ENCODE measurements around the gene ALOX15B. TPM values are rescaled to one million over a fixed set of nuclear protein-coding genes. Genes with fewer than 3 reads are reported as not detected.
"Not testable (repeated sequence)": the region's sequence is repeated elsewhere in the genome, so short reads cannot be mapped to it uniquely, and the experiment has no call there.

Gene ALOX15B
- total RNA-seq, 2 donors from 2014 or later = 0.55 to 2.5 TPM

DNA sequence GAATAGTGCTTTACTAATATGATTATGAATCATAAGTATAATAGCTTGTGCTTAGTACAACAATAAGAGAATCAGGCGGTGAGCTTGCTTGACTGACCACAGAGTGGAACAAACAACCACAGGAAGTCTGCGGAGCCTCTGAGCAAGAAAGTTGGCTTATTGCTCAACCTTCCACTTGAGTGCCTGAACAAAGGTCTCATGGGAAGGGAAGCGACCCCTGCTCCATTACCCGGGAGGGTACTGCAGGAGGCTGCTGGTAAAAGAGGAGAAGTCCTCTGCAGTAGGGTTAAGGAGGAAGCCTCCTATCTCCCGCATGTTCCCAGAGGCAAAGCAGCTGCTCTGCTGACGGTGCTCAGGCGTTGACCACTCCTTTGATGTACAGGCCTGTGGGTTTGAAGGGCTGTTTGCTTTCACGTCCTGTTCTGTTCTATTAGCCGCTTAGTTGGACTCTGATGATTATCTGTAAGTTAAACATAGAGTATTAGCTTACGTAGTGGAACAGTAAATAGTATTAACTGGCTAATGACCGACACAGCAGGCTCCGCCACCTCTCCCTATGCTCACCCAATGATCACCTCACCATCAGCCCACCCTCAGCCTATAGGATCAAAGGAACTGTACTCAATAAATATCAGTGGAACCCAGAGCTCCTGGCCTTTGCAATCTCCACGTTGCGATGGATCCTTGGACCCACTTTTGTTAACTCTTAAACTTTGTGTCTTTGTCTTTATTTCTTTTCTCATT lies 17.5 kb downstream of the ALOX15B start:
- intact Hi-C loops (cut with DNase I, micrococcal nuclease) = no loop called here
- DNase-seq (peak in 1 of 2 donors; percentile 55), ATAC-seq (peak; percentile 20)

DNA sequence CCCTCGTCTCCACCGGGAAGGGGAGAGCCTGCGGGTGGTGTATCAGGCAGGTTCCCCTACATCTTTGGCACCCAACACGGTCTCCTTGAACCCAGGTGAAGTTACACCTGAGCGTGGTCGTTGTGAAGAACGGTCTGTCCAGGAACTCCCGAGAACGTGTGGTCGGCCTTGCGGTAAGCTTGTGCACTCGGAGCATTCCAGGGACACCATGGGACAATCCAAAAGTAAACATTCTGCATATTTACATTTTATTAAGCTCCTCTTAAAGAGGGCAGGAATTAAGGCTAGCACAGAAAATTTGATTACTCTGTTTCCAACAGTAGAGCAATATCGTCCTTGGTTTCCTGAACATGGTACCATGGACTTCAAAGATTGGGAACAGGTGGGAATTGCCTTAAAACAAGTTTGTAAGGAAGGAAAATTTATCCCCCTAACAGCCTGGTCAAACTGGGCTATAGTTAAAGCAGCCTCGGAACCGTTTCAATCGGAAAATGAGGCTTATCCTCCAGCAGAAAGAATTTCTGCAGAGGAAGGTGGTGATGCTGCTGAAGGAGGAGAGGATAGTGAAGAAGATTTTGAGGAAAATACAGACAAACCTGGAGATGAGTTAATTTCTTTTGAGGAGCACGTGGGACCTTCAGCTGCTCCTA lies 18.2 kb downstream of the ALOX15B start:
- ATAC-seq = no peak
- peak in 1 of 2 donors; percentile 24 for DNase-seq
- intact Hi-C loops (cut with DNase I, micrococcal nuclease) = no loop called here

DNA sequence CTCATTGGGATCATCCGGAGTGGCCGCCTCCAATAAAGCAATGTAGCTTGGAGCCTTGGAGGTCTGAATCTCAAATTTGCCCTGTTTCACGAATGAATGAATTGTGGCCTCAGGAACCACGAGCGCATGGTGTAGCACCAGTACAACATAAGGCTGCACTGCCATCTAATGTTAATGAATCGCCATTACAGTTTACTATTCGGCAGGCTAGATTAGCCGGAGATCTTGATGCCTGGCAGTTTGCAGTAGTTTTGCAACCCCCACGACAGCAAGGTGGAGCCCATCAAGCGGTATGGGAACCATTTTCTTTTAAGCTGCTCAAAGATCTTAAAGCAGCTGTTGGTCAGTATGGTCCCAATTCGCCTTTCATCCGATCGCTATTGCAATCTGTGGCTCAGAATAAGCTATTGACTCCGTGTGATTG lies 18.8 kb downstream of the ALOX15B start:
- intact Hi-C loops (cut with DNase I, micrococcal nuclease) = no loop called here
- DNase-seq (peak in 1 of 2 donors; percentile 21), ATAC-seq (peak; percentile 66)

DNA sequence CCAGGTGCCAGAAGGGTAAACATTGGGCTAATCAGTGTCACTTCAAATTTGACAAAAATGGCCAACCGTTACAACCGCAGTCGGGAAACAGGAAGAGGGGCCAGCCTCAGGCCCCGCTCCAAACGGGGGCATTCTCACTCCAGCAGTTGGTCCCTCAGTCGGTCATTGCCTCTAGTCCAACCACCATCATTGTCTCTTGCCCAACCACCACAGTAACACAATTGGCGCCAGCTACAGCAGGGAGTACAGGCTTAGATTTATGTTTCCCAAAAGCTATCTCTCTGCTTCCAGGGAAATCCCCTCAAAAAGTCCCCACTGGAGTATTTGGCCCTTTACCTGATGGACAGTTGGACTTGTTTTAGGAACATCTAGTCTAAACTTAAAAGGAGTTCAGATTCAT lies 20.3 kb downstream of the ALOX15B start:
- DNase-seq = peak in 1 of 2 donors; percentile 18
- ATAC-seq = no peak
- intact Hi-C loops (cut with DNase I, micrococcal nuclease) = no loop called here

DNA sequence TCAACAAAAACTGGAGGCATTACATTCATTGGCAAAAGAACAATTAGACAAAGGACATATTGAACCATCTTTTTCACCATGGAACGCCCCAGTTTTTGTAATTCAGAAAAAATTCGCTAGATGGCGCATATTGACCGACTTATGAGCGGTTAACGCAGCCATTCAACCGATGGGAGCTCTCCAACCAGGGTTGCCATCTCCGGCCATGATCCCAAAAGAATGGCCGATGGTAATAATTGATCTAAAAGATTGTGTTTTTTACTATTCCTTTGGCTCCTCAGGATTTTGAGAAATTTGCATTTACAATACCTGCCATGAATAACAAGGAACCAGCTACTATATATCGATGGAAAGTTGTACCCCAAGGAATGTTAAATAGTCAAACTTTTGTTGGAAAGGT lies 21.4 kb downstream of the ALOX15B start:
- ATAC-seq = peak; percentile 55
- intact Hi-C loops (cut with DNase I, micrococcal nuclease) = no loop called here

DNA sequence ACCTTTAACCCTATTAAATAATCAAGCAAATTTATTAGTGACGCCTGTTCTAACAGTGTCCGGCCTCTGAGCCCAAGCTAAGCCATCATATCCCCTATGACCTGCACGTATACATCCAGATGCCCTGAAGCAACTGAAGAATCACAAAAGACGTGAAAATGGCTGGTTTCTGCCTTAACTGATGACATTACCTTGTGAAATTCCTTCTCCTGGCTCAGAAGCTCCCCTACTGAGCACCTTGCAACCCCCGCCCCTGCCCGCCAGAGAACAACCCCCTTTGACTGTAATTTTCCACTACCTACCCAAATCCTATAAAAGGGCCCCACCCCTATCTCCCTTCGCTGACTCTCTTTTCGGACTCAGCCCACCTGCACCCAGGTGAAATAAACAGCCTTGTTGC lies 23.0 kb downstream of the ALOX15B start:
- intact Hi-C loops (cut with DNase I, micrococcal nuclease); ATAC-seq; DNase-seq: not testable (repeated sequence)

More for the DNA sequence above, 21.4 kb downstream of the ALOX15B start:
- peak in 1 of 2 donors; percentile 55 for DNase-seq

DNA sequence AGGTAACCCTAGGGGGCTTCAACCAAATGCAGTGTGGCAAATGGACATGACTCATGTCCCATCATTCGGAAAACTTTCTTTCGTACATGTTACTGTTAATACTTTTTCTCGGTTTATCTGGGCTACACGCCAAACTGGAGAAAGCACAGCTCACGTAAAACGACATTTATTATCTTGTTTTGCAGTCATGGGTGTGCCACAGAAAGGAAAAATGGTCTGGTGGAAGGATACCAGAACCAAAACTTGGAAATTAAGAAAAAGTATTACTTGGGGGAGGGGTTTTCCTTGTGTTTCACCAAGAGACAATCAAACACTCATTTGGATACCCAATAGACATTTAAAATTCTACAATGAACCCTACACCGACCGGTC lies 23.6 kb downstream of the ALOX15B start:
- intact Hi-C loops (cut with DNase I, micrococcal nuclease) = no loop called here
- DNase-seq (no peak), ATAC-seq (peak; percentile 61)

DNA sequence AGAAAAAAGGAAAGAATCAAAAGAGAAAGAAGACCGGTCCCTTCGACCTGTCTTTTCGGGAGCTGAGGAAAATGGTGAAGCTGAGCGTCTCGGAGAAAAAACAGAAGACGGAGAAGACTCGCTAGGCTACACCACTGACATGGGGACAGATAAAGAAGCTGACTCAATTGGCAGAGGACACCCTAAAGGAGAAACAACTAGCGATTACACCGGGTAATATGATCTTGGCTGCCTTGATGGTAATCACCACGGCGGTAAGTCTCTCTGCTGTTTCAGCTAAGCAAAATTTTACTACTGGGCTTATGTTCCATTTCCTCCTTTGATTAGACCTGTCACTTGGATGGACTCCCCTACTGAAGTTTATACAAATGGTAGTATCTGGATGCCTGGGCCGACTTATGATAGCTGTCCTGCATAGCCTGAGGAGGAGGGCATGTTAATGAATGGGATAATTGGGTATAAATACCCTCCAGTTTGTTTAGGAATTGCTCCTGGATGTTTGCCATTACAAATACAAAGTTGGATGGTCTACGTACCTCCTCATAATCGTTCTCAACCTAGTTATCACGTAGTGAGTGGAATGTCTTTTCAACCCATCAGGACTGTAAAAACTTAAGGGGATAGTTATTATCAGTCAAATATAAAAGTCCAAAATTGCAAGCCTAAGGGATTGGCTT lies 24.1 kb downstream of the ALOX15B start:
- intact Hi-C loops (cut with DNase I, micrococcal nuclease) = no loop called here
- ATAC-seq (peak; percentile 65), DNase-seq (no peak)

DNA sequence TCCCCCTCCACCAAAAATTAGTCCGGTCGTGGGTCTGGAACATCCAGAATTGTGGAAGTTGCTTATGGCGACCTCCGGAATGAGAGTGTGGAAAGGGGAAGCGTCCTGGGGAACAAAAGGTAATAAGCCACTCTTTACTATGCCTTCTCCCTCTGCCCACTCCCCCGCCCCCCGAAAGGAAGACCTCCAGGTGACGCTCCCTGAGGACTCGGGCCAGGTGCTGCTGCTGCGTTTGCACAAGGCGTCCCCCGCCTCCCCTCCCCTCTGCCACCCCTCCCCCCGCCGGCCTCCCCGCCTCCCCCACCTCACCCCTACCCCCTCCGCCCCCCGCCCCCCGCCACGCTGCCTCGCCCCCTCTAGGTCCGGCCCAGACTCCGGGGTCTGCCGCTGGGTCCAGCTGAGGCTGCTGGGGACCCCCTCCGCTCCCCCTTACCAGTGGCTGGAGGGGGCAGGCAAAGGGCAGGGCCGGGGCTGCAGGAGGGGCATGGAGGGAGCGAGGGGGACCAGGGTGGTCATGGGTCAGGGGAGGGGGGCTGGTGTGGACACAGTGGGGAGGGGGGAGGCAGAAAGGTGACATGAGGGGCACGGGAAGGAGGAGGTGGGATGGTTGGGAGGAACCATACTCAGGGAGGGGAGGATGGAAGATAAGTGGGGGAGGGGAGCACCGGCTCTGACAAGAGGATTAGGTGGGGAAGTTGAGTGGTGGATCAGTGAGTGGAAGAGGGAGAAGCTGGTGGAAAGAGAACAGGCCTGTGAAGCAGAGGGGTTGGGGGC lies 25.1 kb downstream of the ALOX15B start:
- DNase-seq = no peak

DNA sequence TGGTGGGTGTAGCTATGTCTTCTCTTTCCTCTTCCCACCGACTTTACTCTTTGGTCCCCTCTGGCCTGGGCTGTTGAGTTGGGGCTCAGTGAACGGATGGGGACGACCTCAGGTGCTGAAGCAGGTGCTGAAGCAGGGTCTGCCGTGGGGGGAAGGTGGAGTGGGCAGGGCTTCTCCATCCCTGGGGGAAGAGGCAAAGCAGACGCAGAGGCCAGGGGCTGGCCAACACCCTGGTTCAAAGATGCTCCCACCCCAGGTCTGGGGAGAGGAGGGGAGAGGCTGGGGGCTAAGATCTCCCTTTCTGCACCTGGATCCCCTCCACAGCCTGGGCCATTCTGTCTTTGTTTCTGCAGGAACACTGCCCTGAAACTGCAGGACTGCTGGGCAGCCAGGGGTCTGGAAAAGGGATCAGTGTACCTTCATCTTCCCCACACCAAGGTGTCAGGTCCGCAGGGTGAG lies 25.7 kb downstream of the ALOX15B start:
- DNase-seq (no peak), ATAC-seq (no peak)
- intact Hi-C loops (cut with DNase I, micrococcal nuclease) = no loop called here

More for the DNA sequence above, 25.1 kb downstream of the ALOX15B start:
- intact Hi-C loops (cut with DNase I, micrococcal nuclease) = no loop called here
- no peak for ATAC-seq

DNA sequence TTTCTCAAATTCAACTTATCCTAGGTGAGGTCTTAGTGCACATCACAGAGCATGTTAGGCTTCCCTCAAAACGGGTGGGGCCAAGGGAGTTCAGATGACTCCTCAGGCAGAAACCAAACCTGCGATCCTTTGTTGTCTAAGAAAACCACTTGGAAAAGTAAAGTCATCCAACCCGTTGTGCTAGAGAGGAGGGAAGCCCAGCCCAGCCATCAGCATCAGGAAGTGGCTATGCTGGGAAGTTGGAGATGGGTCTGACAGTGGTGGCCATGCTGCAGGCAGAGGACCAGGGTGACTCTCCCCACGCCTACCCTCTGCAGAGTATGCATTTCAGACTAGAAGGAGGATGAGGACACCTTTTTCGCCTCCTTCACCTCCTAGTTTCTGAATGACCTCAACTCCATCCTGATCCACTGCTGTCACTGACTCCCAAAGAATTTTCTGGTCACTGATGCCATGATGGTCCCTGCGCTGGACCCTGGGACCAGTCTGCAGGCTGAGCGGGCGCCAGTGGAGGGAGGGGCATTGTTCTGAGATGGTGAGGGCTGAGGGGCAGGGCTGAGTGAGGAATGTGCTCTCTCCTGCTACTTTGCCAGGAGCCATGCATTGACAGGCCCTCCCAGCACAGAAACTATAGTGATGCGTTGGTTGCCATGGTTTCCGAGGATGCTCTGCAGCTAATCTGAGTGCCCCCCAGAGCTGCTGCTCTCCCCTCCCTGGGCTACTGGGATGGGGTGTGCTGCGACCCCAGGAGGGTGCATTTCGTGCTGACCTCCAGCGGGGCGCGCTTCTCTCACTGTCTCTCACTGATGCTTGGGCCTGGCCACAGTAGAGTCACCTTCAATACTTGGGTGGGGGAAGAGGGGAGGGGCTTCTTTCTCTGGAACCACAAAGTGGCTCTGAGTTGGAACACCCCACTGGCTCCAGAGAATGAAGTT lies 28.2 kb downstream of the ALOX15B start:
- DNase-seq (no peak), ATAC-seq (no peak)
- intact Hi-C loops (cut with DNase I, micrococcal nuclease) = no loop called here

DNA sequence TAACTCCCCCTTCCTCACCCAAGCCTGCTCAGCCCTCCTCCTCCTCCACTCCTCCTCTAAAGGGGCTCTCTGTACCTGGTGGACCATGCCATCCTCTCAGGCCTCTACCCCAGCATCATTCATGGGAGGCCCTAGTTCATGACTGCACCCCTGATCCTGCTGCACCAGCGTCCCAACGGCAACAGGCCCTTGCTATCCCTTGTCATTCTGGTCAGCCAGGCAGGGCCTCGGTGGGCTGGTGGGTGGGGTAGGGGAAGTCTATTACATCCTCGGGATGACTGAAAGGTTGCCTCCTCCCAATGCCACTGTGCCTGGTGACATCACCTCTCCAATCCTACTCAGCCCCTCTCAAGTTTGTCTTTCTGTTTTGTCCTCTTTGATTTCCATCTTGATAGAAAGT lies 28.9 kb downstream of the ALOX15B start:
- DNase-seq (no peak), ATAC-seq (no peak)
- intact Hi-C loops (cut with DNase I, micrococcal nuclease) = no loop called here

DNA sequence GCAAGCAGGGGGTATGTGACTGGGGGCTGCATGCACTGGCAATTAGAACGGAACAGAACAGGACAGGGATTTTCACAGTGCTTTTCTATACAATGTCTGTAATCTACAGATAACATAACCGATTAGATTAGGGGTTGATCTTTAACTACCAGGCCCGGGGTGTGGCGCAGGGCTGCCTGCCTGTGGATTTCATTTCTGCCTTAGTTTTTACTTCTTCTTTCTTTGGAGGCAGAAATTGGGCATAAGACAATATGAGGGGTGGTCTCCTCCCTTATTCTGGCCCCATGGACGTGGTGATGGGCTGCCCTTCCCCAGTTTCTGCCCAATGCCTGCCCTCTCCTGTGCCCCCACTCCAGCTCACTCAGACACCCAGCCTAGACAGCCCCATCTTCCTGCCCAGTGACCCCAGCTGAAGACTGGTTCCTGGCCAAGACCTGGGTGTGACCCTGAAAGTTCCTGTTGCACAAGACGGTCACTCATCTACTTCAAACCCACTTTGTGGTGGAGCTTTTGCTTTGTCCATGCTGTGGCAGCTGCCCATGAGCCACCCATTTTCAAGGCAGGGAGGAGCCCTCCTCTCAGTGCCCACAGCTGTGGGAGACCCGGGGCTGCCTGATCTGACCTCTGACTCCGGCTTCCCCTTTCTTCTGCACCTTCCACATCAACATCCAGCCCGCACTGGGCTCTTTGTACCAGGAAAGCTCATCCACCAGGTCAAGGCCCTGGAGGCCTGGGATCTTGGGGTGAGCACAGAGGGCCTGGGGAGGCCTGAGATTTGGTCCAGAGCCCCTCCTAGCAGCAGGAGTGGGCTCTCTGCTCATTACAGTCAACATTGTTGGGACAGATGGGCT lies 30.1 kb downstream of the ALOX15B start:
- DNase-seq (peak; percentile 69 to 77), ATAC-seq (peak; percentile 64)
- intact Hi-C loops (cut with DNase I, micrococcal nuclease) = no loop called here

DNA sequence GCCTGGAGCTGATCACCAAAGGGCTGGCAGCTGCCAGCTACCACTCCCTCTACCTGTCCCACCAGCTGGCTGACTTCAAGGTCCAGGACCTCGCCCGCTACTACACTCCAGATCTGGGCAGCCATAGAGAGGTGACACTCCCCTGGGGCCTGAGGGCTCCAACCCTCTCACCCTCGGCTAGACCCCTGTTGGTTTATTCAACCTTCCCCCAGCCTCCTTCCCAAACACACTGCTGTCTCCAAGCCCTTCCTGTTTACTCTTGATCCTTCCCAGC lies 30.7 kb downstream of the ALOX15B start:
- peak; percentile 69 to 80 for DNase-seq
- intact Hi-C loops (cut with DNase I, micrococcal nuclease) = no loop called here
- peak; percentile 88 for ATAC-seq

DNA sequence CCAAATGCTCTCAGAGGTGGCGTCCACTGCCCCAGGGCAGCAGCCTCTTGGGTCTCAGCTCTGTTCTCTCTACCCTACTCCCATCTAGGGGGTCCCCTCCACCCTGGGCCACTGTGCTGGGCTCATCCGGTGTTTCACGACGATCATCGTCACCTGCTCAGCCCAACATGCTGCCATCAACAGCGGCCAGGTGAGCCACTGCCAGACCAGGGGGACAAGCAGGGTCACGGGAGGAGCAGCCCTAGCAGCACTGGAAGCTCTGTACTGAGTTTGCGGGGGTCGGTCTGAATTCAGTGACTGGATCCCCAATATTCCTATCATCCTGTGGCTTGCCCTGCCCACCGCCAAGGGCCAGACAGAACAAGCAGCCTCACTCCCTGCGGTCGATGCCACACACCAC lies 32.6 kb downstream of the ALOX15B start:
- DNase-seq = no peak
- intact Hi-C loops (cut with DNase I, micrococcal nuclease) = no loop called here
- no peak for ATAC-seq

DNA sequence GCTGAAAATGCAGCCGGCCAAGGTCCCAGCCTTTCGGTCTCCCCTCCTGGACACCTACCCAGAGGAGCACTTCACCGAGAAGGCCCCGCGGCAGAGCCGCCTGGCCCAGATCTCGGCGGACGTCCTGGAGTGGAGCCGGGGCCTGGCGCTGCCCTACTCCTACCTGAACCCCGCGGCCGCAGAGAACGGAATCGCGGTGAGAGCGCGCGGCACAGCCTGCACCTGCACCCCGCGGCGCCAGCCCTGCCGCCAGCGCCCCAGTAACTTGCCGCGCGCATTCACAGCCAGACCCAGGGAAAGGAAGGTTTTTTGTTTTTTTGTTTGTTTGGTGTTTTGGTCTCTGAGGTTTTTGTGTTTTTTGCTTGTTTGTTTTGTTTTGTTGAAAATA lies 33.5 kb downstream of the ALOX15B start:
- intact Hi-C loops (cut with DNase I, micrococcal nuclease) = no loop called here
- DNase-seq (no peak), ATAC-seq (no peak)

DNA sequence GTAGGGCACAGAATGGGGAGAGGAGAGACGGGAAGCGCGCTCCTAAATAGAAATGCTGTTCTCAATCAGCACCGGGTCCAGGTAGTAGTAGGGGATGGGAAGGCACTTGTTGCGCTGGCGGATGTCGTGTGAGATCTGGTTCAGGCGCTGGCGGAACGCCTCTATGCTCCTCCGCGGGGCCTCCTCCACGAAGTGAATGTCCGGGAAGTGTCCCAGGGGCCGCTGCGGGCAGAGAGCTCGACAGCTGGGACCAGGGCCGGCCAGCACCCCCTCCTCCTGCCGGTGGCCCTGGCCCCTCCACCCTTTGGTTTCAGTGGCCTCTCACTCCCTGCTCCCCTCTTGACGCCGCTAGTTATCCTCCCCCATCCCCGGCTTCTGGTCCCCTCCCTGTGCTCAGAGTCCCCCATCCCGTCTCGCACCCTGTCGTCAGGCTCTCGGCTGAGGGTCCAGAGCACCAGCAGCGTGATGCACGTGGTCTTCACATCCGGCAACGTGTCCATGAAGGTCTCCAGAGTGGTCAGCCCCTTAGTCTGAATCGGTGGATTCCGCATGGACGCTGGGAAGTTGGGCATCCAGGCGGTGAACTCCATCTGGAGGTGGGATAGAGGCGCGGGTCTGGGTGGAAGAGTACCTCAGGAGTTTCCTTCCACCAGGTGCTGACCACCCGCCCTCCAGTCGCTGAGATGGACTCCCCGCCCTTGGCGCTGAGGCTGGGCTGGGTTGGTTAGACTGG lies 34.0 kb downstream of the ALOX15B start:
- intact Hi-C loops (cut with DNase I, micrococcal nuclease) = no loop called here
- ATAC-seq (no peak), DNase-seq (no peak)

Measured in left colon (tissue), 2 donors.